Measurements from ENCODE around the gene NUP210L.

DNA sequence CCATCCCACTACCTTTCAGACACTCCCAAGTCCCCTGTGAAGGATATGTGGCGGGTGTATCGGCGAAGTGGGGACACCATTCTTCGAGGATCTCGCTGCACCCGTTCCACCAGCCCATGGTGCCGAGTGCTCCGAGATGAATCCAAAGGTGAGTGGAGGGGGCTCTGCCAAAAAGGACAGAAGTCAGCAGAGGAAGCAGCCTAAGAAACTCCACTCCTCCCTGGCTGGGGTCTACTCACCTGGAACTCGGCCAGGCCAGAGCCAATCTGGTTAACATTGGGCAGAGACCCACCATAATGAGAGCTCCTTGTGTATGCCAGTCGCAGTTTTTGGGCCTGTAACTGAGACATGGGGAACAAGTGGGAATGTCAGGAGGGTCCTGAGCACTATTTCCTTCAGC lies 200.0 kb downstream of the NUP210L start:
- TF ChIP-seq, protein P1, sequence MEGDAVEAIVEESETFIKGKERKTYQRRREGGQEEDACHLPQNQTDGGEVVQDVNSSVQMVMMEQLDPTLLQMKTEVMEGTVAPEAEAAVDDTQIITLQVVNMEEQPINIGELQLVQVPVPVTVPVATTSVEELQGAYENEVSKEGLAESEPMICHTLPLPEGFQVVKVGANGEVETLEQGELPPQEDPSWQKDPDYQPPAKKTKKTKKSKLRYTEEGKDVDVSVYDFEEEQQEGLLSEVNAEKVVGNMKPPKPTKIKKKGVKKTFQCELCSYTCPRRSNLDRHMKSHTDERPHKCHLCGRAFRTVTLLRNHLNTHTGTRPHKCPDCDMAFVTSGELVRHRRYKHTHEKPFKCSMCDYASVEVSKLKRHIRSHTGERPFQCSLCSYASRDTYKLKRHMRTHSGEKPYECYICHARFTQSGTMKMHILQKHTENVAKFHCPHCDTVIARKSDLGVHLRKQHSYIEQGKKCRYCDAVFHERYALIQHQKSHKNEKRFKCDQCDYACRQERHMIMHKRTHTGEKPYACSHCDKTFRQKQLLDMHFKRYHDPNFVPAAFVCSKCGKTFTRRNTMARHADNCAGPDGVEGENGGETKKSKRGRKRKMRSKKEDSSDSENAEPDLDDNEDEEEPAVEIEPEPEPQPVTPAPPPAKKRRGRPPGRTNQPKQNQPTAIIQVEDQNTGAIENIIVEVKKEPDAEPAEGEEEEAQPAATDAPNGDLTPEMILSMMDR (IDR thresholded peaks at IDR 0.05; ENCODE audit: low read depth, low read length), result no peak
- no peak for TF ChIP-seq MAX (IDR thresholded peaks at IDR 0.05; ENCODE audit: low read depth, low read length)
- TF ChIP-seq POLR2A (IDR thresholded peaks at IDR 0.05; ENCODE audit: extremely low read depth, insufficient read length), result no peak

All from NB4 (cell line).